ENCODE measurements around the gene SLIT3. TPM values are rescaled to one million over a fixed set of nuclear protein-coding genes. Genes with fewer than 3 reads are reported as not detected.

SLIT3 gene
- total RNA-seq, 6 experiments from 2014 or later, result 0.31 to 1.2 (median 0.65) TPM

- H3K4me3 ChIP-seq, result no peak overlapping the region
- H3K9me3 ChIP-seq, result no peaks in the 10 kb centered on the region
- DNase-seq, result no peak
- H3K4me1 ChIP-seq, result no peaks in the 10 kb centered on the region
- no peak for ATAC-seq
- H3K27me3 ChIP-seq, result peaks cover 0 to 9% of the 10 kb centered on the region in 2 donors
- H3K36me3 ChIP-seq, result no peaks in the 10 kb centered on the region
- intact Hi-C loops (cut with DNase I), result no loop called here
- TF ChIP-seq CTCF (IDR thresholded peaks at IDR 0.05), result no peak
- TF ChIP-seq POLR2A (IDR thresholded peaks at IDR 0.05), result no peak
- WGBS (ENCODE audit: insufficient coverage, low coverage, low lambda C conversion rate, missing lambda C conversion rate), result 60% methylated on average over 6 of the region's 6 CpGs
- no peak overlapping the region for H3K27ac ChIP-seq
Measured at GRCh38 chr5:169294621-169295020, 6.3 kb downstream of the SLIT3 start.

- TF ChIP-seq CTCF (IDR thresholded peaks at IDR 0.05) (no peak), POLR2A (IDR thresholded peaks at IDR 0.05) (no peak)
Measured at GRCh38 chr5:169291877-169292276, 9.1 kb downstream of the SLIT3 start.

GRCh38 chr5:169290895-169291294 is 10.0 kb downstream of the SLIT3 start:
- Histone ChIP-seq H3K27me3 (peaks cover 0 to 14% of the 10 kb centered on the region in 2 donors), H3K27ac (no peak overlapping the region), H3K4me1 (no peaks in the 10 kb centered on the region), H3K9me3 (no peaks in the 10 kb centered on the region), H3K36me3 (no peaks in the 10 kb centered on the region), H3K4me3 (no peak overlapping the region)
- 45% methylated on average over 2 of the region's 6 CpGs for WGBS (ENCODE audit: insufficient coverage, low coverage, low lambda C conversion rate, missing lambda C conversion rate)
- intact Hi-C loops (cut with DNase I), result no loop called here
- no peak for DNase-seq
- no peak for ATAC-seq
- no peak for TF ChIP-seq CTCF (IDR thresholded peaks at IDR 0.05)

More at GRCh38 chr5:169291877-169292276, 9.1 kb downstream of the SLIT3 start:
- intact Hi-C loops (cut with DNase I), result no loop called here
- H3K36me3 ChIP-seq, result no peaks in the 10 kb centered on the region
- H3K27ac ChIP-seq, result no peak overlapping the region
- ATAC-seq (no peak), DNase-seq (no peak)
- peaks cover 0 to 14% of the 10 kb centered on the region in 2 donors for H3K27me3 ChIP-seq
- WGBS (ENCODE audit: insufficient coverage, low coverage, low lambda C conversion rate, missing lambda C conversion rate), result 66% methylated on average over 4 of the region's 4 CpGs
- H3K4me3 ChIP-seq, result no peak overlapping the region
- H3K4me1 ChIP-seq, result no peaks in the 10 kb centered on the region
- H3K9me3 ChIP-seq, result no peaks in the 10 kb centered on the region

GRCh38 chr5:169289520-169289919 is 11.4 kb downstream of the SLIT3 start:
- DNase-seq, result no peak
- no peak for TF ChIP-seq CTCF (IDR thresholded peaks at IDR 0.05)
- no peak for TF ChIP-seq POLR2A (IDR thresholded peaks at IDR 0.05)
- no peaks in the 10 kb centered on the region for H3K36me3 ChIP-seq
- intact Hi-C loops (cut with DNase I), result no loop called here
- no peaks in the 10 kb centered on the region for H3K9me3 ChIP-seq
- no peak for ATAC-seq
- H3K27ac ChIP-seq, result no peak overlapping the region
- no peak overlapping the region for H3K4me3 ChIP-seq
- H3K27me3 ChIP-seq, result peaks cover 0 to 14% of the 10 kb centered on the region in 2 donors
- WGBS (ENCODE audit: insufficient coverage, low coverage, low lambda C conversion rate, missing lambda C conversion rate), result 43% methylated on average over 2 of the region's 2 CpGs
- H3K4me1 ChIP-seq, result no peaks in the 10 kb centered on the region

Data from right lobe of liver (tissue), 6 donors.